IMR-90 (cell line): ENCODE data around the gene CDH22. TPM values are rescaled to one million over a fixed set of nuclear protein-coding genes. Genes with fewer than 3 reads are reported as not detected.

Experiments
- ATAC-seq: fragments of 200-7000 bp; cut with Tn5 transposase; 2 replicates; pipeline ENCODE4 v1.9.1; 2020; ENCODE audit warnings: low read depth, mild to moderate bottlenecking, moderate library complexity
- BruUV-seq: library from RNA; stranded (reverse); fragments of 400-500 nt; replicated peaks from 2 replicates; lab custom pipeline; 2021; lab: Mats Ljungman, UMichigan
- CTCF ChIA-PET: fragments of 300-600 bp; formaldehyde crosslinking; extraction: SDS; loops from one replicate; lab custom pipeline; 2021; ENCODE audit warnings: antibody characterized with exemption; lab: Yijun Ruan, JAX
- POLR2A ChIA-PET: fragments of 300-600 bp; sonication (Branson Sonifier 250); formaldehyde crosslinking; loops from one replicate; lab custom pipeline; 2022; ENCODE audit warnings: antibody characterized with exemption; ENCODE audit not compliant: unreplicated experiment; lab: Charles Lee
- DNase-seq: peaks from one replicate; pipeline ENCODE4 v3.0.0; 2013
- H2AFZ ChIP-seq: replicated peaks from 2 replicates; pipeline ENCODE3; 2013; ENCODE audit warnings: low read length, mild to moderate bottlenecking; ENCODE audit not compliant: poor library complexity
- H2AK5ac ChIP-seq: 2 replicates; pipeline ENCODE4 v1.6.1; 2013; ENCODE audit warnings: low read depth, low read length, inconsistent platforms
- H2AK9ac ChIP-seq: replicated peaks from 2 replicates; pipeline ENCODE3; 2013; ENCODE audit warnings: mild to moderate bottlenecking, low read depth, low read length, moderate library complexity; ENCODE audit not compliant: poor library complexity
- H2BK120ac ChIP-seq: 2 replicates; pipeline ENCODE4 v1.6.1; 2013; ENCODE audit warnings: low read depth, low read length, inconsistent platforms
- H2BK15ac ChIP-seq: 3 replicates; pipeline ENCODE4 v1.6.1; 2013; ENCODE audit warnings: low read depth, low read length, inconsistent platforms
- H2BK20ac ChIP-seq: 2 replicates; pipeline ENCODE4 v1.6.1; 2013; ENCODE audit warnings: low read depth, mild to moderate bottlenecking, inconsistent platforms, low read length, moderate library complexity
- H2BK5ac ChIP-seq: 2 replicates; pipeline ENCODE4 v1.6.1; 2013; ENCODE audit warnings: mild to moderate bottlenecking, low read depth, low read length, inconsistent platforms; ENCODE audit not compliant: poor library complexity, severe bottlenecking
- H3K14ac ChIP-seq: replicated peaks from 2 replicates; pipeline ENCODE4 v1.6.1; 2013; ENCODE audit warnings: low read depth, low read length, inconsistent platforms
- H3K18ac ChIP-seq: 2 replicates; pipeline ENCODE4 v1.6.1; 2013; ENCODE audit warnings: low read depth, low read length, control low read depth
- H3K23ac ChIP-seq: 2 replicates; pipeline ENCODE4 v1.6.1; 2013; ENCODE audit warnings: low read depth, low read length, inconsistent platforms
- H3K27ac ChIP-seq: 2 replicates; pipeline ENCODE4 v1.5.1; 2013; ENCODE audit warnings: mild to moderate bottlenecking, control low read depth, low read length; ENCODE audit not compliant: insufficient read depth
- H3K27me3 ChIP-seq: 2 replicates; pipeline ENCODE4 v1.6.1; 2013; ENCODE audit warnings: low read length; ENCODE audit not compliant: control insufficient read depth, insufficient read depth
- H3K36me3 ChIP-seq: 2 replicates; pipeline ENCODE4 v1.6.1; 2013; ENCODE audit warnings: low read length, mixed read lengths; ENCODE audit not compliant: control insufficient read depth, insufficient read depth
- H3K4ac ChIP-seq: 2 replicates; pipeline ENCODE4 v1.6.1; 2013; ENCODE audit warnings: low read depth, low read length, inconsistent platforms
- H3K4me1 ChIP-seq: 2 replicates; pipeline ENCODE4 v1.6.1; 2013; ENCODE audit warnings: low read length, mixed read lengths; ENCODE audit not compliant: control insufficient read depth, insufficient read depth
- H3K4me2 ChIP-seq: 2 replicates; pipeline ENCODE4 v1.6.1; 2013; ENCODE audit warnings: low read depth, mild to moderate bottlenecking, control low read depth, low read length, moderate library complexity
- H3K4me3 ChIP-seq: 2 replicates; pipeline ENCODE4 v1.5.1; 2013; ENCODE audit warnings: low read depth, mild to moderate bottlenecking, control low read depth, low read length, moderate library complexity; ENCODE audit not compliant: insufficient read depth
- H3K56ac ChIP-seq: 2 replicates; pipeline ENCODE4 v1.6.1; 2013; ENCODE audit warnings: low read length, inconsistent platforms; ENCODE audit not compliant: insufficient read depth; ENCODE audit errors: extremely low read depth
- H3K79me1 ChIP-seq, 2 experiments: 2 replicates each; pipeline ENCODE4 v1.6.1; 2013; ENCODE audit warnings: low read length in 2 of 2, inconsistent platforms in 1 of 2, low read depth in 1 of 2
- H3K9ac ChIP-seq: 2 replicates; pipeline ENCODE4 v1.6.1; 2013; ENCODE audit warnings: low read depth, low read length, control low read depth
- H3K9me1 ChIP-seq: 2 replicates; pipeline ENCODE4 v1.6.1; 2013; ENCODE audit warnings: low read length, inconsistent platforms; ENCODE audit not compliant: insufficient read depth
- H3K9me3 ChIP-seq: 2 replicates; pipeline ENCODE4 v1.6.1; 2013; ENCODE audit warnings: low read length; ENCODE audit not compliant: control insufficient read depth, insufficient read depth
- H4K20me1 ChIP-seq: 2 replicates; pipeline ENCODE4 v1.6.1; 2013; ENCODE audit warnings: low read length, inconsistent platforms; ENCODE audit not compliant: insufficient read depth
- H4K5ac ChIP-seq: 2 replicates; pipeline ENCODE4 v1.6.1; 2013; ENCODE audit warnings: mild to moderate bottlenecking, low read depth, low read length, control low read depth
- H4K8ac ChIP-seq, 2 experiments: 2 replicates each; pipeline ENCODE4 v1.6.1; 2013; ENCODE audit warnings: low read depth in 2 of 2, low read length in 2 of 2, control low read depth in 1 of 2, inconsistent platforms in 1 of 2
- H4K91ac ChIP-seq: 2 replicates; pipeline ENCODE4 v1.6.1; 2013; ENCODE audit warnings: low read depth, low read length, inconsistent platforms; ENCODE audit not compliant: insufficient read depth
- BHLHE40 ChIP-seq: fragments of 150-350 bp; IDR thresholded peaks from 2 replicates; pipeline ENCODE4 v1.6.1; 2016; ENCODE audit warnings: mild to moderate bottlenecking, low read depth, low read length
- CEBPB ChIP-seq: IDR thresholded peaks from 2 replicates; pipeline ENCODE4 v1.6.1; 2012; ENCODE audit warnings: low read depth, low read length, improper control_type of control experiment
- CHD1 ChIP-seq: IDR thresholded peaks from 2 replicates; pipeline ENCODE4 v1.6.1; 2012; ENCODE audit warnings: low read depth, low read length, improper control_type of control experiment
- CTCF ChIP-seq: conservative IDR thresholded peaks from 2 replicates; pipeline ENCODE4 v1.5.1; 2012; ENCODE audit warnings: mild to moderate bottlenecking, low read depth, low read length, improper control_type of control experiment
- ELK1 ChIP-seq: fragments of 150-350 bp; IDR thresholded peaks from 2 replicates; pipeline ENCODE4 v1.6.1; 2016; ENCODE audit warnings: low read depth, mild to moderate bottlenecking, low read length, moderate library complexity, borderline replicate concordance
- FOS ChIP-seq: fragments of 150-350 bp; IDR thresholded peaks from 2 replicates; pipeline ENCODE4 v1.6.1; 2016; ENCODE audit warnings: low read depth, low read length
- MAFK ChIP-seq: IDR thresholded peaks from 2 replicates; pipeline ENCODE4 v1.6.1; 2012; ENCODE audit warnings: low read depth, low read length, improper control_type of control experiment
- MAZ ChIP-seq: IDR thresholded peaks from 2 replicates; pipeline ENCODE4 v1.6.1; 2012; ENCODE audit warnings: low read depth, mild to moderate bottlenecking, low read length, improper control_type of control experiment, moderate library complexity, borderline replicate concordance
- MXI1 ChIP-seq: IDR thresholded peaks from 2 replicates; pipeline ENCODE4 v1.6.1; 2012; ENCODE audit warnings: low read depth, mild to moderate bottlenecking, low read length, moderate library complexity, borderline replicate concordance
- NFE2L2 ChIP-seq: fragments of 150-350 bp; IDR thresholded peaks from 2 replicates; pipeline ENCODE4 v1.6.1; 2016; ENCODE audit warnings: low read depth, mild to moderate bottlenecking, low read length
- POLR2A ChIP-seq: IDR thresholded peaks from 2 replicates; pipeline ENCODE4 v1.6.1; 2012; ENCODE audit warnings: mild to moderate bottlenecking, low read depth, low read length
- RAD21 ChIP-seq: IDR thresholded peaks from 2 replicates; pipeline ENCODE4 v1.6.1; 2012; ENCODE audit warnings: low read length, improper control_type of control experiment
- RCOR1 ChIP-seq: IDR thresholded peaks from 2 replicates; pipeline ENCODE4 v1.6.1; 2012; ENCODE audit warnings: mild to moderate bottlenecking, low read length, improper control_type of control experiment; ENCODE audit not compliant: insufficient replicate concordance
- RFX5 ChIP-seq: IDR thresholded peaks from 2 replicates; pipeline ENCODE4 v1.8.0; 2012; ENCODE audit warnings: low read depth, mild to moderate bottlenecking, low read length, moderate library complexity
- SMC3 ChIP-seq: fragments of 150-350 bp; IDR thresholded peaks from 2 replicates; pipeline ENCODE4 v1.6.1; 2016; ENCODE audit warnings: low read depth, mild to moderate bottlenecking, antibody characterized with exemption, low read length, moderate library complexity
- USF2 ChIP-seq: fragments of 150-350 bp; IDR thresholded peaks from 2 replicates; pipeline ENCODE4 v1.6.1; 2017; ENCODE audit warnings: mild to moderate bottlenecking, antibody characterized with exemption, low read length, low read depth
- WGBS, 2 experiments: methylation state at CpG; one replicate each; pipeline versions ENCODE4 v1.1.5 to v1.1.7; 2013; ENCODE audit warnings: missing lambda C conversion rate in 2 of 2; ENCODE audit not compliant: insufficient read length in 1 of 2; ENCODE audit errors: extremely low coverage in 2 of 2; 5-methylcytosine and 5-hydroxymethylcytosine counted together
- dilution Hi-C: fragments of 300-500 bp; cut with HindIII; formaldehyde crosslinking; loops from one replicate; pipeline ENCODE4 v1.14.3; 2018; ENCODE audit warnings: low sequenced_read_pairs; ENCODE audit not compliant: unreplicated experiment
- in situ Hi-C: fragments of 300-500 bp; cut with MboI; formaldehyde crosslinking; loops from 3 replicates; pipeline ENCODE4 v1.14.3; 2019; ENCODE audit warnings: low sequenced_read_pairs, inconsistent platforms, mixed read lengths
- intact Hi-C: fragments of 100-400 bp; cut with micrococcal nuclease; formaldehyde crosslinking; loops from 2 replicates; pipeline ENCODE4 v1.10.0; 2022
- polyA plus RNA-seq, 3 experiments: library from polyadenylated mRNA; depleted of rRNA; stranded (reverse); fragments of >200 nt; gene quantifications; 2 replicates each; pipeline ENCODE4 v1.2.3, GENCODE V29; 2012; ENCODE audit warnings: low replicate concordance in 1 of 3
- total RNA-seq: library from RNA; depleted of rRNA; stranded (reverse); fragments of >200 nt; gene quantifications from 2 replicates; pipeline ENCODE4 v1.2.3, GENCODE V29; 2012

Gene CDH22
- total and polyA plus RNA-seq, 2 of the 4 experiments (the other 2 are of a cell fraction): not detected

- no TSS peak for BruUV-seq
- Histone ChIP-seq H4K20me1 (no peaks in the 10 kb centered on the region), H2AFZ (no peak overlapping the region), H3K9me3 (no peaks in the 10 kb centered on the region), H2BK20ac (no peak overlapping the region), H3K9ac (no peak overlapping the region), H3K9me1 (no peaks in the 10 kb centered on the region), H3K27ac (no peak overlapping the region), H2AK9ac (no peak overlapping the region), H3K56ac (no peak overlapping the region), H3K14ac (no peak overlapping the region), H3K4me1 (no peaks in the 10 kb centered on the region), H3K4me2 (no peak overlapping the region), H3K23ac (no peak overlapping the region), H4K5ac (no peak overlapping the region), H2AK5ac (no peak overlapping the region), H4K91ac (no peak overlapping the region), H3K27me3 (peaks cover 63% of the 10 kb centered on the region), H3K18ac (no peak overlapping the region), H3K36me3 (no peaks in the 10 kb centered on the region), H3K4ac (no peak overlapping the region), H2BK5ac (no peak overlapping the region), H3K79me1 (no peaks in the 10 kb centered on the region), H3K4me3 (no peak overlapping the region), H4K8ac (no peak overlapping the region), H2BK15ac (no peak overlapping the region), H2BK120ac (no peak overlapping the region)
- ATAC-seq (no peak), DNase-seq (no peak)
- POLR2A ChIA-PET: no interaction called here
- TF ChIP-seq MAFK (no peak), CHD1 (no peak), CTCF (no peak), RCOR1 (no peak), MAZ (no peak), RFX5 (no peak), NFE2L2 (no peak), BHLHE40 (no peak), USF2 (no peak), POLR2A (no peak), RAD21 (no peak), CEBPB (no peak), SMC3 (no peak), MXI1 (no peak), FOS (no peak), ELK1 (no peak)
- in situ Hi-C loops: no loop called here
- WGBS, 2 experiments: 60% methylated on average over 1 of the region's 16 CpGs; no CpG with 5 or more reads in 1 of the 2 experiments
- dilution Hi-C loops: no loop called here
- CTCF ChIA-PET: no interaction called here
- intact Hi-C loops: loop anchor here (5.0 kb wide), 1 partner anchor 196 kb away; no protein-coding TSS in a partner anchor
These were observed 20.0 kb upstream of the CDH22 start for GRCh38 chr20:46328200-46328882.
